Tibial artery (tissue), 4 donors: ENCODE measurements around the gene GABRR1.
A peak's percentile ranks its signal among the peaks of the same experiment; 100 is the strongest.

Experiments used
- DNase-seq, 2 donors: peaks; one replicate each; pipeline ENCODE4 v3.0.0-alpha.2; 2019
- H3K27ac ChIP-seq, 2 donors: fragments of 200-600 bp; sonication (generic) in 1 of 2; 1 replicate in 1 of 2; 2 replicates in 1 of 2; pipeline ENCODE4 v1.5.1; 2018 to 2019; ENCODE audit warnings: mild to moderate bottlenecking in 1 of 2
- H3K27me3 ChIP-seq, 2 donors: fragments of 200-600 bp; sonication (generic) in 1 of 2; one replicate each; pipeline versions ENCODE4 v1.5.1 to v1.6.0; 2016 to 2019
- H3K36me3 ChIP-seq, 3 donors: fragments of 200-600 bp; sonication (generic) in 2 of 3; one replicate each; pipeline ENCODE4 v1.5.1; 2016 to 2019; ENCODE audit warnings: mild to moderate bottlenecking in 2 of 3
- H3K4me1 ChIP-seq, 4 donors: fragments of 200-600 bp; sonication (generic) in 2 of 4; 1 replicate in 3 of 4; 2 replicates in 1 of 4; pipeline ENCODE4 v1.5.1; 2016 to 2019
- H3K4me3 ChIP-seq, 2 donors: fragments of 200-600 bp; sonication (generic) in 1 of 2; 1 replicate in 1 of 2; 2 replicates in 1 of 2; pipeline ENCODE4 v1.5.1; 2018 to 2019; ENCODE audit warnings: mild to moderate bottlenecking in 2 of 2
- H3K9me3 ChIP-seq, 3 donors: fragments of 200-600 bp; sonication (generic) in 1 of 3; one replicate each; pipeline ENCODE4 v1.5.1; 2016 to 2019
- intact Hi-C: fragments of 100-400 bp; cut with DNase I; formaldehyde crosslinking; loops from one replicate; pipeline ENCODE4 v1.15.0; 2023; ENCODE audit warnings: low total_unique reads
- TF ChIP-seq, protein P1 (sequence below), 2 experiments: fragments of 200-600 bp in 1 of 2; fragments of 450-650 bp in 1 of 2; IDR thresholded peaks; one replicate each; pipeline ENCODE4 v1.5.1; 2017 to 2019; ENCODE audit warnings: antibody characterized with exemption in 2 of 2, mild to moderate bottlenecking in 1 of 2, moderate library complexity in 1 of 2

The GABRR1 gene

DNA sequence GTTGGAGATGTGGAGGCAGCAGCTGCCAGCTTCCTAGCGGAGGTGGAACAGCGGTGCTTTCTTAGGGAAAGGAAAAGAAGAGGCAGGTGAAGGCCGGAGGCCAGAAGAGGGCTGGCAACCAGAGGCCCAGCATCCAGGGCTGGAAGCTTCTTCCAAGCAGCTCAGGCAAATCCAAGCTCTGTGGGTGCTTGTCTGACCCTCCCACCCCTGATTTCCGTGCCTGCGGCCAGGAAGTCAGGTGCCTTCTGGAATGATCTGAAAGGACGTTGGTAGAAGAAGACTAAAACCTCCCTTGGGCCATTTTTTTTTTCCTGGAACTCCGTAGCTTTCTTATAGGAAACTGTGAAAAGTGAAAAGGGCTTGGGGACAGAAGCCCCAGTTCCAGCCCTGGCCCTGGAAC lies 33.1 kb upstream of the GABRR1 start:
- Histone ChIP-seq H3K36me3 (no peaks in the 10 kb centered on the region), H3K27ac (no peak overlapping the region), H3K4me1 (no peaks in the 10 kb centered on the region), H3K4me3 (no peak overlapping the region), H3K27me3 (no peaks in the 10 kb centered on the region), H3K9me3 (no peaks in the 10 kb centered on the region)
- DNase-seq = no peak
- intact Hi-C loops = no loop called here
- TF ChIP-seq, protein P1, sequence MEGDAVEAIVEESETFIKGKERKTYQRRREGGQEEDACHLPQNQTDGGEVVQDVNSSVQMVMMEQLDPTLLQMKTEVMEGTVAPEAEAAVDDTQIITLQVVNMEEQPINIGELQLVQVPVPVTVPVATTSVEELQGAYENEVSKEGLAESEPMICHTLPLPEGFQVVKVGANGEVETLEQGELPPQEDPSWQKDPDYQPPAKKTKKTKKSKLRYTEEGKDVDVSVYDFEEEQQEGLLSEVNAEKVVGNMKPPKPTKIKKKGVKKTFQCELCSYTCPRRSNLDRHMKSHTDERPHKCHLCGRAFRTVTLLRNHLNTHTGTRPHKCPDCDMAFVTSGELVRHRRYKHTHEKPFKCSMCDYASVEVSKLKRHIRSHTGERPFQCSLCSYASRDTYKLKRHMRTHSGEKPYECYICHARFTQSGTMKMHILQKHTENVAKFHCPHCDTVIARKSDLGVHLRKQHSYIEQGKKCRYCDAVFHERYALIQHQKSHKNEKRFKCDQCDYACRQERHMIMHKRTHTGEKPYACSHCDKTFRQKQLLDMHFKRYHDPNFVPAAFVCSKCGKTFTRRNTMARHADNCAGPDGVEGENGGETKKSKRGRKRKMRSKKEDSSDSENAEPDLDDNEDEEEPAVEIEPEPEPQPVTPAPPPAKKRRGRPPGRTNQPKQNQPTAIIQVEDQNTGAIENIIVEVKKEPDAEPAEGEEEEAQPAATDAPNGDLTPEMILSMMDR (IDR thresholded peaks at IDR 0.05) = no peak

DNA sequence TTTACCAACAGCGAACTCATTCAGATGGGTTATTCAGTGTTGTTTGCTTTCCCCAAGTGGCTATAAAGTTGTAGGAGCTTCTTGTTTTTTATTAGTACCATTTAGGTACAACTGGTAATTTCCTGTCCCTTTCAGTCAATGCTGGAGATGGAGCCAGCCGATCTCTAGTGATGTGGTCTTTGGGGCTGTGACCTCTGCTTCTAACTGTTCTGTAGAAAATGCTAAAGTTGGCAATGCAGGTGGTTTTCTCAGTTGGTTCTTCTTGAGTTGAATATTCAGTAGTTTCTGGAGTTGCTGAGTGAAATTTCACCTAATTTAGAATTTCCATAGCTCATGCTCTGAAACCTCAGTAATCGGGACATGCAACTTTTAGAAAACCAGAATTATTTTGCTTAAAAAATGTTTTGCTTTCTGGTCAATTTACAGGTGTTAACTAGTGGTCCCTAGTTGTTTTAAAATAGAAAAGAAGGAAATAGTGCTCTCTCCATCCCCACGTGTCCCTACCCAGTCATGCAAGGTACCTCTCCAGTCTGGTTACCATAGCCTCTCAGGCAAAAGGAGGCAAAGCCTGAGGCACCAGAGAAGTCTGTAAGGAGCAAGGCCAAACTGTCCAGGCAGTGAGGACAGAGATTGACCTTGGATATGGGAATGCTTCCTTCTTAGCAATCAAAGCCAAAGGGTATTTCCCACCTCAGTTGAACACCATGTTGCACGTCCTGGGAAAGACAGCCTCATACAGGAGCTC lies 27.3 kb upstream of the GABRR1 start:
- no peak for DNase-seq
- H3K4me1 ChIP-seq = no peaks in the 10 kb centered on the region
- no peak overlapping the region for H3K4me3 ChIP-seq
- TF ChIP-seq, protein P1 (IDR thresholded peaks at IDR 0.05) = no peak
- no peaks in the 10 kb centered on the region for H3K27me3 ChIP-seq
- H3K27ac ChIP-seq = no peak overlapping the region
- no peaks in the 10 kb centered on the region for H3K36me3 ChIP-seq
- intact Hi-C loops = loop anchor here (5.0 kb wide), 1 partner anchor 262 kb away; no protein-coding TSS in a partner anchor
- no peaks in the 10 kb centered on the region for H3K9me3 ChIP-seq

DNA sequence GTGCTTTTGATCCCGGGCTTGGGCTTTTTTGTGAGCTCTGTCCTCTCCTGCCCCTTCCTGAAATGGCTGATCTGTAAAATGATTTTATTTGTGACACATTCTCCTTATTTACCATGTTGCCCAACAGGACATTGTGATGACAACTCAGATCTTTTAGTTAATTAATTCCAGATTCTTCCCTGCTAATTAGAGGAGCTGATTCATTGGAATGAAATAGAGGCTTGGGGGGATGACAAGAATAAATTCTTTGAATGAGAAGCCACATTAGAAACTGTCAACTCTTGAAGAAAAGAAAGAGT lies 26.1 kb upstream of the GABRR1 start:
- no peaks in the 10 kb centered on the region for H3K36me3 ChIP-seq
- no peaks in the 10 kb centered on the region for H3K27me3 ChIP-seq
- no peak overlapping the region for H3K27ac ChIP-seq
- TF ChIP-seq, protein P1 (IDR thresholded peaks at IDR 0.05) = no peak
- intact Hi-C loops = loop anchor here (2.0 to 5.0 kb wide), 2 partner anchors 120 to 261 kb away; no protein-coding TSS in a partner anchor
- no peaks in the 10 kb centered on the region for H3K4me1 ChIP-seq
- no peak for DNase-seq
- H3K9me3 ChIP-seq = no peaks in the 10 kb centered on the region
- no peak overlapping the region for H3K4me3 ChIP-seq

DNA sequence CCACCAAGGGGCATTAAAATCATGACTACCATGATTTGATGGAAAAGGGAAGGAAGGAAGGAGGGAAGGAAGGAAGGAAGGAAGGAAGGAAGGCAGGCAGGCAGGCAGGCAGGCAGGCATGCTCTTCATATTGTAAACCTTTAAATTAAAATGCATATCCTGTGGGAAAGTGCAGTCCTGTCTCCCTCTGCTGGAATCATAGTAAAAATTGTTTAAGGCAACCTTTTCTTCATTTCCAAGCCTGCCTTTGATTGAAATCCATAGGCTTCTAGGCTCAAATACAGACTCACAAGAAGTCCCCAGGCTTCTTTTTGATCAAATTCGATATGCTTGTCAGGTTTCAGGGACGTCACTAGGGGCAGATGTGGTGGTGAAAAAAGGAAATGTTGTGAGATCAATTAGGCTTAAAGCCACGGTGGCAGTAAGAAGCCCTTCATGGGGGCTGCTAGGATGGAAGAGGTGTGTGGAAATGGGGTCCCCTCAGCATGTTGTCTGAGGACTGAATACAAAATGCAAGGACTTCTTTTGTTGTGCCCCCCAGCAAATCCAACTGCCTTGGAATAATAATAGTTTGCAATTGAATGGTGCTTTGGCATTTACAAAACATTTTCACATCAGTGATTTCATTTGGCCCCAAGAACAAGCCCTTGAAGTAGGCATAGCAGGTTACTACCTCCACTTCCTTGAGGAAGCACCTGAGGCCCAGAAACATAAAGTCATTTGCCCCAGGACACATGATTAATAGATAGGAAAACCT lies 25.6 kb upstream of the GABRR1 start:
- TF ChIP-seq, protein P1 (IDR thresholded peaks at IDR 0.05) = peak; percentile 49 to 72
- Histone ChIP-seq H3K4me1 (no peaks in the 10 kb centered on the region), H3K27me3 (no peaks in the 10 kb centered on the region), H3K27ac (no peak overlapping the region), H3K9me3 (no peaks in the 10 kb centered on the region), H3K36me3 (no peaks in the 10 kb centered on the region), H3K4me3 (no peak overlapping the region)
- intact Hi-C loops = loop anchor here (2.0 to 5.0 kb wide), 2 partner anchors 120 to 260 kb away; no protein-coding TSS in a partner anchor
- no peak for DNase-seq

DNA sequence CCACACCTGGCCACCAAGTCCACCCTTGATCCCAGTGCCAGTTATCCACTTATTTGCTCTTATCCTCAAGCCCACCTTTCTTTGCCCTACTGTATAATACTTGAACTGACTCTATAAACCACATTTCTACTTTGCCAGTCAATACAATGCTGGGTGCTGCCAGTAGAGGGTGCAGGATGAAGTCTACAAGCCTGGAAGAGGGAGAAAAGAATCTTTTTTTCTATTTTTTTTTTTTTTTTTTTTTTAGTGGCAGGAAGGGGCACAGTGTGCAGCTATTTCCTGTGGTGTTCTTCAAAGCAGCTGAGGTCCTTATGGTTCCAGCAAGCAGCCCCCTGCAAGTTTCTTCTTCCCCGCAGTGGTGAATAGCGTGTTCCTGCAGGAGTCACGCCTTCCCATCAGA lies 22.2 kb upstream of the GABRR1 start:
- TF ChIP-seq, protein P1 (IDR thresholded peaks at IDR 0.05) = no peak
- no peak for DNase-seq

More for the DNA sequence above, 22.2 kb upstream of the GABRR1 start:
- Histone ChIP-seq H3K27me3 (no peaks in the 10 kb centered on the region), H3K9me3 (peaks cover 0 to 3% (median 0%) of the 10 kb centered on the region in 3 donors), H3K4me3 (no peak overlapping the region), H3K27ac (no peak overlapping the region), H3K4me1 (no peaks in the 10 kb centered on the region), H3K36me3 (no peaks in the 10 kb centered on the region)
- intact Hi-C loops = no loop called here
